GM23248 (cell line): ENCODE data around the gene HCN2. TPM values are rescaled to one million over a fixed set of nuclear protein-coding genes. Genes with fewer than 3 reads are reported as not detected.

ENCODE experiments used
- DNase-seq: peaks from one replicate; pipeline ENCODE4 v3.0.0-alpha.2; 2015
- H2AFZ ChIP-seq: fragments of 200-600 bp; sonication (generic); 2 replicates; pipeline ENCODE4 v1.6.1; 2016; ENCODE audit warnings: antibody characterized with exemption
- H3F3A ChIP-seq: fragments of 200-600 bp; sonication (generic); 2 replicates; pipeline ENCODE4 v1.6.1; 2016; ENCODE audit warnings: mild to moderate bottlenecking, antibody characterized with exemption, mixed run types; ENCODE audit not compliant: insufficient read depth
- H3K27ac ChIP-seq: fragments of 200-600 bp; sonication (generic); 2 replicates; pipeline ENCODE4 v1.5.1; 2016; ENCODE audit warnings: mild to moderate bottlenecking
- H3K27me3 ChIP-seq: fragments of 200-600 bp; sonication (generic); replicated peaks from 2 replicates; pipeline ENCODE4 v1.6.1; 2016; ENCODE audit warnings: mild to moderate bottlenecking; ENCODE audit not compliant: insufficient read depth
- H3K36me3 ChIP-seq: fragments of 200-600 bp; sonication (generic); 2 replicates; pipeline ENCODE4 v1.6.1; 2016; ENCODE audit warnings: low read depth, mild to moderate bottlenecking
- H3K4me1 ChIP-seq: fragments of 200-600 bp; sonication (generic); 2 replicates; pipeline ENCODE4 v1.6.1; 2016; ENCODE audit warnings: mild to moderate bottlenecking; ENCODE audit not compliant: insufficient read depth
- H3K4me2 ChIP-seq: fragments of 200-600 bp; sonication (generic); one replicate; pipeline ENCODE4 v1.6.1; 2016; ENCODE audit warnings: mild to moderate bottlenecking; ENCODE audit not compliant: unreplicated experiment
- H3K4me3 ChIP-seq: fragments of 200-600 bp; sonication (generic); 2 replicates; pipeline ENCODE4 v1.5.1; 2016; ENCODE audit warnings: mild to moderate bottlenecking
- H3K79me2 ChIP-seq: fragments of 200-600 bp; sonication (generic); 2 replicates; pipeline ENCODE4 v1.6.1; 2016; ENCODE audit warnings: mild to moderate bottlenecking; ENCODE audit not compliant: insufficient read depth
- H3K9ac ChIP-seq: fragments of 200-600 bp; sonication (generic); 2 replicates; pipeline ENCODE4 v1.6.1; 2016; ENCODE audit warnings: mild to moderate bottlenecking
- H3K9me2 ChIP-seq: fragments of 200-600 bp; sonication (generic); 2 replicates; pipeline ENCODE4 v1.6.1; 2016; ENCODE audit warnings: mixed run types, mild to moderate bottlenecking, moderate library complexity; ENCODE audit not compliant: insufficient read depth
- H3K9me3 ChIP-seq: fragments of 200-600 bp; sonication (generic); one replicate; pipeline ENCODE4 v1.6.1; 2017; ENCODE audit warnings: low read depth
- H4K20me1 ChIP-seq: fragments of 200-600 bp; sonication (generic); 2 replicates; pipeline ENCODE4 v1.6.0; 2016; ENCODE audit not compliant: insufficient read depth
- EZH2 ChIP-seq: fragments of 200-600 bp; sonication (generic); IDR thresholded peaks from 2 replicates; pipeline ENCODE4 v1.6.1; 2018; ENCODE audit warnings: antibody characterized with exemption, mild to moderate bottlenecking; ENCODE audit not compliant: insufficient read depth, poor library complexity, severe bottlenecking
- EZH2phosphoT487 ChIP-seq: fragments of 200-600 bp; sonication (generic); IDR thresholded peaks from 2 replicates; pipeline ENCODE4 v1.6.1; 2018; ENCODE audit warnings: antibody characterized with exemption, moderate library complexity, mild to moderate bottlenecking, low read depth; ENCODE audit not compliant: insufficient read depth
- WGBS, 2 experiments: methylation state at CpG; one replicate each; pipeline ENCODE4 v1.1.6; 2015 to 2017; ENCODE audit warnings: low lambda C conversion rate in 2 of 2, low coverage in 1 of 2; ENCODE audit errors: missing lambda C conversion rate in 2 of 2; 5-methylcytosine and 5-hydroxymethylcytosine counted together
- in situ Hi-C: fragments of 300-500 bp; cut with MboI; formaldehyde crosslinking; loops from 2 replicates; pipeline ENCODE4 v1.15.0; 2020
- polyA plus RNA-seq: library from polyadenylated mRNA; unstranded; fragments of >200 nt; fragmentation: Nextera tagmentation; extraction: Ambion mirVana; gene quantifications from 2 replicates; pipeline ENCODE4 v1.2.1, GENCODE V29; 2016
- total RNA-seq: library from RNA; depleted of rRNA; stranded (reverse); fragments of >200 nt; shearing (Covaris generic); gene quantifications from 2 replicates; pipeline ENCODE4 v1.2.3, GENCODE V29; 2014

The HCN2 gene
- total and polyA plus RNA-seq, 2 experiments from 2014 or later: 0.14 to 3.1 TPM

DNA sequence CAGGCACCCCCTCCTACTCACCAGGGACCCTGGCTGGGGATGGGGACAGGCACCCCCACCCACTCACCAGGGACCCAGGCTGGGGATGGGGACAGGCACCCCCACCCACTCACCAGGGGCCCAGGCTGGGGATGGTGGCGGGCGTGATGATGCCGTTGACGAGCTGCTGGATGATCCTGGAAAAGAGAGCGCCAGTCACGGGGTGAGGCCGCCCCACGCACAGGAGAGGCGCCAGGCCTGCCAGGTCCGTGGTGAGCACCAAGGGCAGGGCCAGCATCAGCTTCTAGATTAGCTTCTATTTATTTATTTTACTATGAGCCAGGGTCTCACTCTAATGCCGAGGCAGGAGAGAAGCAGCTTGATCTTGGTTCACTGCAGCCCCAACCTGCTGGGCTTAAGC lies 60.4 kb downstream of the HCN2 start:
- H3K4me1 ChIP-seq: no peaks in the 10 kb centered on the region
- TF ChIP-seq EZH2 (no peak), EZH2phosphoT487 (no peak)
- H3F3A ChIP-seq: no peaks in the 10 kb centered on the region
- no peak overlapping the region for H3K27ac ChIP-seq
- H3K4me3 ChIP-seq: no peak overlapping the region
- no peak overlapping the region for H3K4me2 ChIP-seq
- H4K20me1 ChIP-seq: no peaks in the 10 kb centered on the region
- no peaks in the 10 kb centered on the region for H3K9me3 ChIP-seq
- peaks cover 7% of the 10 kb centered on the region; the same call in 1 of the 2 replicates for H3K36me3 ChIP-seq
- peaks cover 69% of the 10 kb centered on the region for H3K79me2 ChIP-seq
- 97 to 100% methylated on average over 5 to 11 of the region's 11 CpGs for WGBS, 2 experiments
- H2AFZ ChIP-seq: no peak overlapping the region
- H3K9me2 ChIP-seq: no peaks in the 10 kb centered on the region
- in situ Hi-C loops: no loop called here
- H3K9ac ChIP-seq: no peak overlapping the region
- no peaks in the 10 kb centered on the region for H3K27me3 ChIP-seq
- no peak for DNase-seq

DNA sequence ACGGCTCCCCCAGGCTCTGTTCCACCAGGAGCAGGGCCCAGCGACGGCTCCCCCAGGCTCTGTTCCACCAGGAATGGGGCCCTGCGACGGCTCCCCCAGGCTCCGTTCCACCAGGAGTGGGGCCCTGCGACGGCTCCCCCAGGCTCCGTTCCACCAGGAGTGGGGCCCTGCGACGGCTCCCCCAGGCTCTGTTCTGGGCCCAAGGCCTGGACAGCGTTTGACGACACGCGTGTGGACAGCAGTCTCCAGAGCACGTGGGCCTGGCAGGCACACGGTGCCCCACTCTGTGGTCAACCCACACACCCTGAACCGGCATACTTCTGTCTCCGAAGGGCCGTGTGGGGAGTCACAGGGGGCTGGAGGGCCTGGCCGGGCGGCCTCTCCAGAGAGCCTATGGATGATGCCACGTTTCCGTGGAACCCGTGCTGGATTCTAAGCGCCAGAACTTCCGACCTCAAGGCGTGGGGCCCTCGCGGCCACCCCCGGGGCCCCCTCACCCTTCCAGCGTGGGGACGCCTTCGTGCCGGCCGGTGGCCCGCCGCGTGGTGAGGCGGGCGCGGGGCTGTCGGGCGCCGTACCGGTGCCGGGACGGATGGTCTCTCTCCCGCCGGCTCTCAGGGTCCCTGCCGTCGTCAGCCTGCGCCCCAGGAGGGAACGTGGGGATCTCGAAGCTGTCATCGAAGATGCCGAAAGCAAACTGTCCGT lies 61.6 kb downstream of the HCN2 start:
- H3K9ac ChIP-seq: no peak overlapping the region
- H3K9me3 ChIP-seq: no peaks in the 10 kb centered on the region
- peaks cover 7% of the 10 kb centered on the region; the same call in 1 of the 2 replicates for H3K36me3 ChIP-seq
- no peaks in the 10 kb centered on the region for H4K20me1 ChIP-seq
- TF ChIP-seq EZH2 (no peak), EZH2phosphoT487 (no peak)
- H3K4me1 ChIP-seq: no peaks in the 10 kb centered on the region
- WGBS, 2 experiments: 88 to 91% methylated on average over 33 to 56 of the region's 58 CpGs
- in situ Hi-C loops: no loop called here
- no peak overlapping the region for H2AFZ ChIP-seq
- no peaks in the 10 kb centered on the region for H3K9me2 ChIP-seq
- H3K27ac ChIP-seq: no peak overlapping the region
- no peaks in the 10 kb centered on the region for H3K27me3 ChIP-seq
- no peak for DNase-seq
- H3K79me2 ChIP-seq: peaks cover 81% of the 10 kb centered on the region
- no peak overlapping the region for H3K4me3 ChIP-seq
- H3K4me2 ChIP-seq: no peak overlapping the region
- no peaks in the 10 kb centered on the region for H3F3A ChIP-seq

- H3K4me1 ChIP-seq: no peaks in the 10 kb centered on the region
- no peaks in the 10 kb centered on the region for H3F3A ChIP-seq
- no peak overlapping the region for H3K4me2 ChIP-seq
- no peak overlapping the region for H2AFZ ChIP-seq
- H3K27me3 ChIP-seq: no peaks in the 10 kb centered on the region
- TF ChIP-seq EZH2 (no peak), EZH2phosphoT487 (no peak)
- H3K9me3 ChIP-seq: no peaks in the 10 kb centered on the region
- H3K4me3 ChIP-seq: no peak overlapping the region
- H3K9ac ChIP-seq: no peak overlapping the region
- peaks cover 87% of the 10 kb centered on the region for H3K79me2 ChIP-seq
- no peaks in the 10 kb centered on the region for H3K9me2 ChIP-seq
- in situ Hi-C loops: no loop called here
- WGBS, 2 experiments: 91 to 92% methylated on average over 14 to 24 of the region's 24 CpGs
- DNase-seq: no peak
- H3K27ac ChIP-seq: no peak overlapping the region
- peaks cover 4% of the 10 kb centered on the region; the same call in 1 of the 2 replicates for H3K36me3 ChIP-seq
- no peaks in the 10 kb centered on the region for H4K20me1 ChIP-seq
Measured at GRCh38 chr19:651991-652390, 62.3 kb downstream of the HCN2 start.

GRCh38 chr19:652467-653389 lies 63.0 kb downstream of the HCN2 start:
- Histone ChIP-seq H3K79me2 (peaks cover 91% of the 10 kb centered on the region), H3K4me2 (no peak overlapping the region), H3K27me3 (no peaks in the 10 kb centered on the region), H3K4me3 (no peak overlapping the region), H2AFZ (no peak overlapping the region), H3K9me2 (no peaks in the 10 kb centered on the region), H3K4me1 (no peaks in the 10 kb centered on the region), H3K9me3 (no peaks in the 10 kb centered on the region), H3K27ac (no peak overlapping the region), H3K36me3 (no peaks in the 10 kb centered on the region), H3F3A (no peaks in the 10 kb centered on the region), H3K9ac (no peak overlapping the region), H4K20me1 (no peaks in the 10 kb centered on the region)
- TF ChIP-seq EZH2 (no peak), EZH2phosphoT487 (no peak)
- in situ Hi-C loops: no loop called here
- WGBS, 2 experiments: 92 to 93% methylated on average over 49 to 53 of the region's 54 CpGs
- DNase-seq: no peak
